Tibial artery (tissue), 4 donors: ENCODE results near the gene RCSD1.

Experiments used
- DNase-seq, 2 donors: peaks; one replicate each; pipeline ENCODE4 v3.0.0-alpha.2; 2019
- H3K27ac ChIP-seq, 2 donors: fragments of 200-600 bp; sonication (generic) in 1 of 2; 1 replicate in 1 of 2; 2 replicates in 1 of 2; pipeline ENCODE4 v1.5.1; 2018 to 2019; ENCODE audit warnings: mild to moderate bottlenecking in 1 of 2
- H3K27me3 ChIP-seq, 2 donors: fragments of 200-600 bp; sonication (generic) in 1 of 2; one replicate each; pipeline versions ENCODE4 v1.5.1 to v1.6.0; 2016 to 2019
- H3K36me3 ChIP-seq, 3 donors: fragments of 200-600 bp; sonication (generic) in 2 of 3; one replicate each; pipeline ENCODE4 v1.5.1; 2016 to 2019; ENCODE audit warnings: mild to moderate bottlenecking in 2 of 3
- H3K4me1 ChIP-seq, 4 donors: fragments of 200-600 bp; sonication (generic) in 2 of 4; 1 replicate in 3 of 4; 2 replicates in 1 of 4; pipeline ENCODE4 v1.5.1; 2016 to 2019
- H3K4me3 ChIP-seq, 2 donors: fragments of 200-600 bp; sonication (generic) in 1 of 2; 1 replicate in 1 of 2; 2 replicates in 1 of 2; pipeline ENCODE4 v1.5.1; 2018 to 2019; ENCODE audit warnings: mild to moderate bottlenecking in 2 of 2
- H3K9me3 ChIP-seq, 3 donors: fragments of 200-600 bp; sonication (generic) in 1 of 3; one replicate each; pipeline ENCODE4 v1.5.1; 2016 to 2019
- intact Hi-C: fragments of 100-400 bp; cut with DNase I; formaldehyde crosslinking; loops from one replicate; pipeline ENCODE4 v1.15.0; 2023; ENCODE audit warnings: low total_unique reads
- TF ChIP-seq, protein P1 (sequence below), 2 experiments: fragments of 200-600 bp in 1 of 2; fragments of 450-650 bp in 1 of 2; IDR thresholded peaks; one replicate each; pipeline ENCODE4 v1.5.1; 2017 to 2019; ENCODE audit warnings: antibody characterized with exemption in 2 of 2, mild to moderate bottlenecking in 1 of 2, moderate library complexity in 1 of 2

The RCSD1 gene

DNA sequence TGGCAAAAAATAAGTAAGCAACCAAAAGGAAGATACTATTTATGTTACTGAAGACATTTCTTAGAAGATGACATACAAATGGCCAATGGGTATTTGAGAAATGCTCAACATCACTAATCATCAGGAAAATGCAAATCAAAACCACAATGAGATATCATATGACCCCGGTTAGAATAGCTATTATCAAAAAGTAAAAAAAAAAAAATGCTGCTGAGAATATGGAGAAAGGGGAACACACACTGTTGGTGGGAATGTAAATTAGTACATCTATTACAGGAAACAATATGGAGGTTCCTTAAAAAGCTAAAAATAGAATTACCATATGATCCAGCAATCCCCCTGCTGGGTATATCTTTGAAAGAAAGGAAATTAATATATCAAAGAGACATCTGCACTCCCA lies 42.2 kb upstream of the RCSD1 start:
- Histone ChIP-seq H3K4me3 (no peak overlapping the region), H3K27ac (no peak overlapping the region), H3K4me1 (no peaks in the 10 kb centered on the region), H3K27me3 (no peaks in the 10 kb centered on the region), H3K36me3 (no peaks in the 10 kb centered on the region), H3K9me3 (no peaks in the 10 kb centered on the region)
- TF ChIP-seq, protein P1, sequence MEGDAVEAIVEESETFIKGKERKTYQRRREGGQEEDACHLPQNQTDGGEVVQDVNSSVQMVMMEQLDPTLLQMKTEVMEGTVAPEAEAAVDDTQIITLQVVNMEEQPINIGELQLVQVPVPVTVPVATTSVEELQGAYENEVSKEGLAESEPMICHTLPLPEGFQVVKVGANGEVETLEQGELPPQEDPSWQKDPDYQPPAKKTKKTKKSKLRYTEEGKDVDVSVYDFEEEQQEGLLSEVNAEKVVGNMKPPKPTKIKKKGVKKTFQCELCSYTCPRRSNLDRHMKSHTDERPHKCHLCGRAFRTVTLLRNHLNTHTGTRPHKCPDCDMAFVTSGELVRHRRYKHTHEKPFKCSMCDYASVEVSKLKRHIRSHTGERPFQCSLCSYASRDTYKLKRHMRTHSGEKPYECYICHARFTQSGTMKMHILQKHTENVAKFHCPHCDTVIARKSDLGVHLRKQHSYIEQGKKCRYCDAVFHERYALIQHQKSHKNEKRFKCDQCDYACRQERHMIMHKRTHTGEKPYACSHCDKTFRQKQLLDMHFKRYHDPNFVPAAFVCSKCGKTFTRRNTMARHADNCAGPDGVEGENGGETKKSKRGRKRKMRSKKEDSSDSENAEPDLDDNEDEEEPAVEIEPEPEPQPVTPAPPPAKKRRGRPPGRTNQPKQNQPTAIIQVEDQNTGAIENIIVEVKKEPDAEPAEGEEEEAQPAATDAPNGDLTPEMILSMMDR (IDR thresholded peaks at IDR 0.05): no peak
- no peak for DNase-seq
- intact Hi-C loops: no loop called here

DNA sequence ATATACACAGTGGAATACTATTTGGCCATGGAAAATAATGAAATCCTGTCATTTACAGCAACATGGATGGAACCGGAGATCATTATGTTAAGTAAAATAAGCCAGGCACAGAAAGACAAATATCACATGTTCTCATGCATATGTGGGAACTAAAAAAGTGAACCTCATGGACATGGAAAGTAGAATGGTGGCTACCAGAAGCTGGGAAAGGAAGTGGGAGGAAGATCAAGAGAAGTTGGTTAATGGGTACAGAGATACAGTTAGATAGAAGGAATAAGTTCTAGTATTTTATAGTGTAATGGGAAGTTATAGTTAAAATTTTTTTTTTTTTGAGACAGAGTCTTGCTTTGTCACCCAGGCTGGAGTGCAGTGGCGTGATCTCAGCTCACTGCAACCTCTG lies 41.7 kb upstream of the RCSD1 start:
- Histone ChIP-seq H3K27me3 (no peaks in the 10 kb centered on the region), H3K27ac (no peak overlapping the region), H3K9me3 (no peaks in the 10 kb centered on the region), H3K36me3 (no peaks in the 10 kb centered on the region), H3K4me3 (no peak overlapping the region), H3K4me1 (no peaks in the 10 kb centered on the region)
- intact Hi-C loops: no loop called here
- TF ChIP-seq, protein P1 (IDR thresholded peaks at IDR 0.05): no peak
- DNase-seq: no peak

DNA sequence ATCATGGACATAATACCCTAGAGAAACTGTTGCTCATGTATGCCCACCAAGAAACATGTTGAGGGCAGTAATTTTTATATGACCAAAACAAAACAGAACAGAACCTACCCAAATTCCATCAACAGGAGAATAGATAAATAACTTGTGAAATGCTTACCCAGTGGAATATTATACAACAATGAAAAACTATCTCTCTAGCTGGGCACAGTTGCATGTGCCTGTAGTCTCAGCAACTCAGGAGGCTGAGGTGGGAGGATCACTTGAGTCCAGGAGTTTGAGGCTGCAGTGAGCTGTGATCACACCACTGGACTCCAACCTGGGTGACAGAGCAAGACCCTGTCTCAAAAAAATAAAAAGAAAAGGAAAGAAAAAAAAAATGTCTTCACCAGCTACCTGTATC lies 37.6 kb upstream of the RCSD1 start:
- Histone ChIP-seq H3K9me3 (no peaks in the 10 kb centered on the region), H3K36me3 (no peaks in the 10 kb centered on the region), H3K27ac (no peak overlapping the region), H3K4me3 (no peak overlapping the region), H3K4me1 (no peaks in the 10 kb centered on the region), H3K27me3 (no peaks in the 10 kb centered on the region)
- TF ChIP-seq, protein P1 (IDR thresholded peaks at IDR 0.05): no peak
- intact Hi-C loops: no loop called here
- DNase-seq: no peak

DNA sequence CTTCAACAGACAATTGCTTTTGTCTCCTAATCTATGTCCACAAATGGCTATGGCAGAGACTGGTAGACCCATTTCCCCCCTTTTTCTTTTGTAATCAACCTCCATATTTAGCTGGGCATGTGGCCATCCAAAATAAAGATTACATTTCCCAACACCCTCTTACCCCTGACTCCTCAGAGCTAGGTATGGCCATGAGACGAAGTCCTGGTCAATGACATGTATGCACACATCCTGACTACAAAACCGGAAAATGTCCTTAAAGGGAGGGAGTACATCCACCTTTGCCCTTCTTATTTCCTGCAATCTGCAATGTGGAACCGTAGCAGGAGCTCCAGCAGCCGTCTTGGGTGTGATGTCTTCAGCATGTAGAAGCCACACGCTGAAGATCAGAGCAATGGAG lies 36.2 kb upstream of the RCSD1 start:
- Histone ChIP-seq H3K27me3 (no peaks in the 10 kb centered on the region), H3K4me1 (no peaks in the 10 kb centered on the region), H3K36me3 (no peaks in the 10 kb centered on the region), H3K9me3 (no peaks in the 10 kb centered on the region), H3K27ac (no peak overlapping the region), H3K4me3 (no peak overlapping the region)
- intact Hi-C loops: no loop called here
- no peak for DNase-seq
- TF ChIP-seq, protein P1 (IDR thresholded peaks at IDR 0.05): no peak

DNA sequence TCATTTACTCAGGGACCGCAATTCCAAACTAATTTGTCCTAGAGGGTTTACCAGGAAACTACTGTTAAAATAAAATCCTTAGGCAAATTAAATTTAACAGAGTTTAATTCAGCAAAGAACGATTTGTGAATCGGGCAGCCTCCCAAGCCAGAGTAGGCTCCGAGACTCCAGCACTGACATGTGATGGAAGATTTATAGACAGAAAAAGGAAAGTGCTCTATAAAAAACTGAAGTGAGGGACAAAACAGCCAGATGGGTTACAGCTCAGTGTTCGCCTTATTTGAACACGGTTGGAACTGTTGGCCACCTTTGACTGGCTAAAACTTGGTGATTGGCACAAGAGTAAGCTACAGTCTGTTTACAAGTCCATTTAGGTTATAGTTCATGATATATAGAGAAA lies 35.2 kb upstream of the RCSD1 start:
- Histone ChIP-seq H3K4me3 (no peak overlapping the region), H3K4me1 (no peaks in the 10 kb centered on the region), H3K27me3 (no peaks in the 10 kb centered on the region), H3K36me3 (no peaks in the 10 kb centered on the region), H3K9me3 (no peaks in the 10 kb centered on the region), H3K27ac (no peak overlapping the region)
- intact Hi-C loops: no loop called here
- TF ChIP-seq, protein P1 (IDR thresholded peaks at IDR 0.05): no peak
- no peak for DNase-seq

DNA sequence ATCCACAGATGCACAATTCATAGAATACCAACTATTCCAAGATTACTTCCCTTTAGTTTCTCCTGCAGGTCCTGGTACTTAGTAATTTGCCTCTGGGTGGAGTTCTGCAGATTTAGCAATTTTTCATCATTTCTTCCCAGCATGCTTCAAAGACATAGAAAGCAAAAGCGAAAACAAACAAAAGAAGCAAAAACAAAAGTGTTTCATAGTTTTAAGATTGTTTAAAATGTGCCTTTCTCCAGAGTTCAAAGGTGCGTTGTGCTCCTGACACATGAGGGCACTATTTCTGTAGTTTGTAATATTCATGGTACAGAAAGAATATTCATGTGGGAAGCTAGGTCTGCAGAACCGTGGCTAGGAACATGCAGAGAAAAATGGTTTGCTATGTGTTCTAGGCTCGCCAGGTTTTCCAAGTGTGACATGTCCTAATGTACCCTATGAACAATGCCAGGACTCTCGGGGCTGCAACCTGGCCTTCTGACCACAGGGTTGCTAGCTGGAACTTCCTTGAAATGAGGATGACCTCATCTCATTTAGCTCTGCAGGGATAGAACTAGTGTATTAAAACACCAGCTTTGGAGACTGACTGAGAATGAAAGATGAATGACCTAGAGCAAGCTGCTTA lies 30.0 kb upstream of the RCSD1 start:
- H3K36me3 ChIP-seq: no peaks in the 10 kb centered on the region
- DNase-seq: peak in 1 of 2 donors; percentile 41
- H3K27ac ChIP-seq: no peak overlapping the region
- TF ChIP-seq, protein P1 (IDR thresholded peaks at IDR 0.05): peak; percentile 57 to 70
- peaks cover 0 to 21% (median 10%) of the 10 kb centered on the region in 4 donors for H3K4me1 ChIP-seq
- H3K4me3 ChIP-seq: no peak overlapping the region
- no peaks in the 10 kb centered on the region for H3K27me3 ChIP-seq
- no peaks in the 10 kb centered on the region for H3K9me3 ChIP-seq
- intact Hi-C loops: loop anchor here (2.0 to 10.0 kb wide), 2 partner anchors 87 to 195 kb away; no protein-coding TSS in a partner anchor
